SK-N-SH (cell line): ENCODE measurements around the gene STK26. TPM values are rescaled to one million over a fixed set of nuclear protein-coding genes. Genes with fewer than 3 reads are reported as not detected.

ENCODE experiments used
- CTCF ChIA-PET: fragments of 300-600, 350-600 bp; formaldehyde crosslinking; extraction: SDS; loops from one replicate; lab custom pipeline; 2021; lab: Yijun Ruan, JAX
- POLR2A ChIA-PET: fragments of 350-600 bp; sonication (Branson Sonifier 250); formaldehyde crosslinking; extraction: SDS; loops from one replicate; lab custom pipeline; 2020; ENCODE audit warnings: antibody characterized with exemption, inconsistent platforms; lab: Yijun Ruan, JAX
- DNase-seq: peaks from one replicate; pipeline ENCODE4 v3.0.0; 2012
- H2AFZ ChIP-seq: fragments of 200-600 bp; sonication (generic); 2 replicates; pipeline ENCODE4 v1.8.1; 2016; ENCODE audit warnings: antibody characterized with exemption, mild to moderate bottlenecking, low read depth
- H3F3A ChIP-seq: fragments of 200-600 bp; sonication (generic); replicated peaks from 2 replicates; pipeline ENCODE3; 2016; ENCODE audit warnings: antibody characterized with exemption, mild to moderate bottlenecking; ENCODE audit not compliant: insufficient read depth
- H3K27ac ChIP-seq, 2 experiments: fragments of 200-500 bp in 1 of 2; fragments of 200-600 bp in 1 of 2; sonication (Bioruptor generic) in 1 of 2; sonication (generic), shearing (Covaris generic) in 1 of 2; 2 replicates each; pipeline versions ENCODE4 v1.5.1 to v1.6.1; 2014 to 2016; ENCODE audit warnings: low read depth in 2 of 2, inconsistent platforms in 1 of 2, low read length in 1 of 2, mild to moderate bottlenecking in 1 of 2, mixed read lengths in 1 of 2
- H3K27me3 ChIP-seq: fragments of 200-600 bp; sonication (generic), shearing (Covaris generic); 2 replicates; pipeline ENCODE4 v1.6.1; 2016; ENCODE audit warnings: mixed run types; ENCODE audit not compliant: insufficient read depth
- H3K36me3 ChIP-seq, 2 experiments: fragments of 200-500 bp in 1 of 2; fragments of 200-600 bp in 1 of 2; sonication (Bioruptor generic) in 1 of 2; sonication (generic) in 1 of 2; replicated peaks in 1 of 2; 2 replicates each; pipeline versions ENCODE3 to v1.5.1; 2014 to 2016; ENCODE audit warnings: low read length in 1 of 2, mild to moderate bottlenecking in 1 of 2; ENCODE audit not compliant: insufficient read depth in 2 of 2, control insufficient read depth in 1 of 2
- H3K4me1 ChIP-seq, 2 experiments: fragments of 200-500 bp in 1 of 2; fragments of 200-600 bp in 1 of 2; sonication (Bioruptor generic) in 1 of 2; sonication (generic), shearing (Covaris generic) in 1 of 2; 2 replicates each; pipeline versions ENCODE4 v1.5.1 to v1.6.1; 2014 to 2016; ENCODE audit warnings: low read depth in 1 of 2, low read length in 1 of 2, mixed run types in 1 of 2; ENCODE audit not compliant: insufficient read depth in 2 of 2, control insufficient read depth in 1 of 2
- H3K4me2 ChIP-seq: fragments of 200-600 bp; sonication (generic), shearing (Covaris generic); 2 replicates; pipeline ENCODE4 v1.6.1; 2017; ENCODE audit warnings: mixed run types
- H3K4me3 ChIP-seq, 2 experiments: fragments of 200-500 bp in 1 of 2; fragments of 200-600 bp in 1 of 2; sonication (Bioruptor generic) in 1 of 2; sonication (generic), shearing (Covaris generic) in 1 of 2; 2 replicates each; pipeline versions ENCODE4 v1.5.1 to v1.8.1; 2014 to 2016; ENCODE audit warnings: low read depth in 2 of 2, inconsistent platforms in 1 of 2, low read length in 1 of 2, mild to moderate bottlenecking in 1 of 2, mixed read lengths in 1 of 2, moderate library complexity in 1 of 2
- H3K79me2 ChIP-seq: fragments of 200-600 bp; sonication (generic); 2 replicates; pipeline ENCODE4 v1.8.1; 2017; ENCODE audit warnings: mild to moderate bottlenecking; ENCODE audit not compliant: insufficient read depth
- H3K9ac ChIP-seq: fragments of 200-600 bp; sonication (generic); 2 replicates; pipeline ENCODE4 v1.6.1; 2017; ENCODE audit warnings: mixed run types
- H3K9me2 ChIP-seq: fragments of 200-600 bp; sonication (generic); 2 replicates; pipeline ENCODE4 v1.6.1; 2017; ENCODE audit warnings: mixed run types
- H3K9me3 ChIP-seq: fragments of 200-600 bp; sonication (generic); 2 replicates; pipeline ENCODE4 v1.6.1; 2017; ENCODE audit warnings: mixed run types, mild to moderate bottlenecking, moderate library complexity
- H4K20me1 ChIP-seq: fragments of 200-600 bp; sonication (generic); 2 replicates; pipeline ENCODE4 v1.6.1; 2017; ENCODE audit warnings: mild to moderate bottlenecking, mixed run types; ENCODE audit not compliant: insufficient read depth
- CHD2 ChIP-seq: fragments of 150-350 bp; IDR thresholded peaks from 2 replicates; pipeline ENCODE4 v1.6.1; 2018; ENCODE audit warnings: low read length; ENCODE audit not compliant: partially characterized antibody
- ELF1 ChIP-seq: IDR thresholded peaks from 2 replicates; pipeline ENCODE4 v1.4.0; 2012
- EP300 ChIP-seq, 2 experiments: IDR thresholded peaks; 2 replicates each; pipeline versions ENCODE4 v1.4.0 to v1.6.1; 2012; ENCODE audit warnings: borderline replicate concordance in 1 of 2, low read depth in 1 of 2, low read length in 1 of 2
- FOXJ3 ChIP-seq: sonication (generic); formaldehyde crosslinking; IDR thresholded peaks from 2 replicates; pipeline ENCODE4 v1.5.1; 2020; ENCODE audit warnings: mild to moderate bottlenecking, missing genetic modification reagents
- FOXM1 ChIP-seq: IDR thresholded peaks from 2 replicates; pipeline ENCODE4 v1.4.0; 2012; ENCODE audit warnings: low read depth, mild to moderate bottlenecking
- JUND ChIP-seq: IDR thresholded peaks from 2 replicates; pipeline ENCODE4 v1.4.0; 2012
- MEF2A ChIP-seq: IDR thresholded peaks from 2 replicates; pipeline ENCODE4 v1.4.0; 2012; ENCODE audit warnings: low read depth, borderline replicate concordance
- MXI1 ChIP-seq: IDR thresholded peaks from 2 replicates; pipeline ENCODE4 v1.6.1; 2012; ENCODE audit warnings: mild to moderate bottlenecking, low read depth, low read length, improper control_type of control experiment
- NFIC ChIP-seq: IDR thresholded peaks from 2 replicates; pipeline ENCODE4 v1.4.0; 2012; ENCODE audit warnings: borderline replicate concordance
- NRF1 ChIP-seq: IDR thresholded peaks from 2 replicates; pipeline ENCODE4 v1.6.1; 2012; ENCODE audit warnings: low read depth, mild to moderate bottlenecking, low read length
- RAD21 ChIP-seq: IDR thresholded peaks from 2 replicates; pipeline ENCODE4 v1.6.1; 2012; ENCODE audit warnings: mild to moderate bottlenecking, low read length
- RFX5 ChIP-seq: IDR thresholded peaks from 2 replicates; pipeline ENCODE4 v1.6.1; 2012; ENCODE audit warnings: mild to moderate bottlenecking, improper control_type of control experiment, low read length
- RXRA ChIP-seq: IDR thresholded peaks from 2 replicates; pipeline ENCODE4 v1.4.0; 2012; ENCODE audit warnings: low read depth, mild to moderate bottlenecking, borderline replicate concordance
- SMC3 ChIP-seq: IDR thresholded peaks from 2 replicates; pipeline ENCODE4 v1.6.1; 2012; ENCODE audit warnings: low read depth, low read length, improper control_type of control experiment
- YY1 ChIP-seq: IDR thresholded peaks from 2 replicates; pipeline ENCODE4 v1.4.0; 2012; ENCODE audit warnings: low read depth, mild to moderate bottlenecking
- WGBS: methylation state at CpG from one replicate; pipeline ENCODE4 v1.1.6; 2017; ENCODE audit warnings: low lambda C conversion rate; 5-methylcytosine and 5-hydroxymethylcytosine counted together
- polyA plus RNA-seq, 3 experiments: library from polyadenylated mRNA; depleted of rRNA; stranded (reverse); fragments of >200 nt; gene quantifications; 2 replicates each; pipeline ENCODE4 v1.2.3, GENCODE V29; 2012
- TF ChIP-seq, protein P1 (sequence below): fragments of 150-350 bp; IDR thresholded peaks from 2 replicates; pipeline ENCODE4 v1.6.1; 2017; ENCODE audit warnings: antibody characterized with exemption, low read length, low read depth, borderline replicate concordance
- TF ChIP-seq, protein P2 (sequence below): IDR thresholded peaks from 2 replicates; pipeline ENCODE4 v1.4.0; 2012; ENCODE audit warnings: low read depth, borderline replicate concordance
- TF ChIP-seq, protein P3 (sequence below): fragments of 200-600 bp; sonication (generic); IDR thresholded peaks from 2 replicates; pipeline ENCODE4 v1.6.1; 2017; ENCODE audit warnings: antibody characterized with exemption, mild to moderate bottlenecking, moderate library complexity
- TF ChIP-seq, protein P4 (sequence below): IDR thresholded peaks from 2 replicates; pipeline ENCODE4; 2012

The STK26 gene
- polyA plus RNA-seq, 1 of the 3 experiments (the other 2 are of a cell fraction) = 3.5 TPM

DNA sequence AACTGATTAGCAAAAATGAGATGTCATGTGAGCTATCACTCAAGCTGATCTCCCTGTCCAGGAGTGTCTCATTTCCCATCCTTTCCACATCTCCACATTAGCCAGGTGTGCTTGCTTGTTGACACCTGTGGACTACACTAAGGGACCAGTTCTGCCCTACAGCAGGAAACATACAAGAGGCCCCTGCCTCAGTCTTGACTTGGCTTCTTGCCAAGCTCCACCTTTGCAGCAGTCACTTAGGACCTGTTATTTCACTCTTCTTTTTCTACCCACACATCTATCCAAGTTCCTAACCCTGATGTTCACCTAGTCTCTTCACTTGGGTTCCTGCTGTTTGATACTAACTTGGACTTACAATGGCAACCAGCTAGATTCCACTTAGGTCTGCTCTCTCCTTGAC, 91.5 kb downstream of the STK26 start:
- H2AFZ ChIP-seq = no peak overlapping the region
- no peaks in the 10 kb centered on the region for H3F3A ChIP-seq
- H3K9ac ChIP-seq = no peak overlapping the region
- no peaks in the 10 kb centered on the region for H4K20me1 ChIP-seq
- TF ChIP-seq, protein P1, sequence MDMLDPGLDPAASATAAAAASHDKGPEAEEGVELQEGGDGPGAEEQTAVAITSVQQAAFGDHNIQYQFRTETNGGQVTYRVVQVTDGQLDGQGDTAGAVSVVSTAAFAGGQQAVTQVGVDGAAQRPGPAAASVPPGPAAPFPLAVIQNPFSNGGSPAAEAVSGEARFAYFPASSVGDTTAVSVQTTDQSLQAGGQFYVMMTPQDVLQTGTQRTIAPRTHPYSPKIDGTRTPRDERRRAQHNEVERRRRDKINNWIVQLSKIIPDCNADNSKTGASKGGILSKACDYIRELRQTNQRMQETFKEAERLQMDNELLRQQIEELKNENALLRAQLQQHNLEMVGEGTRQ = no peak
- 0 out of 2 replicates have a peak, but pooled peaks have one; percentile 27 for TF ChIP-seq NFIC
- peaks cover 13% of the 10 kb centered on the region; the same call in 1 of the 2 replicates for H3K27me3 ChIP-seq
- CTCF ChIA-PET = no interaction called here
- DNase-seq = no peak
- no peaks in the 10 kb centered on the region for H3K79me2 ChIP-seq
- H3K4me1 ChIP-seq = no peaks in the 10 kb centered on the region; a peak in 1 of 4 replicates
- H3K9me3 ChIP-seq = no peaks in the 10 kb centered on the region
- POLR2A ChIA-PET = no interaction called here
- H3K4me3 ChIP-seq = no peak overlapping the region
- H3K27ac ChIP-seq = no peak overlapping the region
- H3K4me2 ChIP-seq = no peak overlapping the region
- H3K9me2 ChIP-seq = no peaks in the 10 kb centered on the region
- no peaks in the 10 kb centered on the region for H3K36me3 ChIP-seq

DNA sequence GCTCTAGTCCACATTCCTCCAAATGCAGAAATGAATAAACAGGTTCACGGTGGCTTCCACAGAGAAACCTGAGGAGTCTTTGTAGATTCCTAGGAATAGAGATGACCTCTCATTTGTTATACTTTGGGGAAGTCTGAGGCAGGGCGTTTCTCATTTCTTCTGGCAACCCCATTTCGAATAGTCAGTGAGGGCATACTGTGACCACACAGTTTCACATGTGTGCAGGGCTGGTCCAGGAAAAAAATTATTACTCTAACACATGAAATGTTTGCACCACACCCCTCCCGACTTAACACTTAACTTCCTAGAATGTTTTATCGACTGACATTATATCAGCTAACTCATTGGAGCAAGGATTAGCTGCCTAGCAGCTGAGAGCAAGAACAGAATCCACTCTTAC, 92.7 kb downstream of the STK26 start:
- no peaks in the 10 kb centered on the region for H3K9me2 ChIP-seq
- no peak overlapping the region for H3K9ac ChIP-seq
- H3K27me3 ChIP-seq = peaks cover 11% of the 10 kb centered on the region; the same call in 1 of the 2 replicates
- H3K36me3 ChIP-seq = no peaks in the 10 kb centered on the region
- H3K4me1 ChIP-seq = no peaks in the 10 kb centered on the region; a peak in 1 of 4 replicates
- WGBS = 27% methylated on average over 5 of the region's 5 CpGs
- H3K4me2 ChIP-seq = no peak overlapping the region
- H3K4me3 ChIP-seq = no peak overlapping the region
- H2AFZ ChIP-seq = no peak overlapping the region
- ChIA-PET CTCF (interaction anchor here (0.6 to 1.2 kb wide), 3 partner anchors 14 to 177 kb away, joined by 3 to 5 read pairs (median 3); no protein-coding TSS in a partner anchor), POLR2A (no interaction called here)
- no peak overlapping the region for H3K27ac ChIP-seq
- no peak for DNase-seq
- no peaks in the 10 kb centered on the region for H3K9me3 ChIP-seq
- no peaks in the 10 kb centered on the region for H4K20me1 ChIP-seq
- H3K79me2 ChIP-seq = no peaks in the 10 kb centered on the region
- H3F3A ChIP-seq = no peaks in the 10 kb centered on the region
- TF ChIP-seq FOXM1 = no peak
- no peak for TF ChIP-seq RXRA
- no peak for TF ChIP-seq NRF1
- TF ChIP-seq, protein P1 = no peak
- no peak for TF ChIP-seq SMC3
- TF ChIP-seq, protein P2, sequence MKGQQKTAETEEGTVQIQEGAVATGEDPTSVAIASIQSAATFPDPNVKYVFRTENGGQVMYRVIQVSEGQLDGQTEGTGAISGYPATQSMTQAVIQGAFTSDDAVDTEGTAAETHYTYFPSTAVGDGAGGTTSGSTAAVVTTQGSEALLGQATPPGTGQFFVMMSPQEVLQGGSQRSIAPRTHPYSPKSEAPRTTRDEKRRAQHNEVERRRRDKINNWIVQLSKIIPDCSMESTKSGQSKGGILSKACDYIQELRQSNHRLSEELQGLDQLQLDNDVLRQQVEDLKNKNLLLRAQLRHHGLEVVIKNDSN = no peak
- TF ChIP-seq, protein P3, sequence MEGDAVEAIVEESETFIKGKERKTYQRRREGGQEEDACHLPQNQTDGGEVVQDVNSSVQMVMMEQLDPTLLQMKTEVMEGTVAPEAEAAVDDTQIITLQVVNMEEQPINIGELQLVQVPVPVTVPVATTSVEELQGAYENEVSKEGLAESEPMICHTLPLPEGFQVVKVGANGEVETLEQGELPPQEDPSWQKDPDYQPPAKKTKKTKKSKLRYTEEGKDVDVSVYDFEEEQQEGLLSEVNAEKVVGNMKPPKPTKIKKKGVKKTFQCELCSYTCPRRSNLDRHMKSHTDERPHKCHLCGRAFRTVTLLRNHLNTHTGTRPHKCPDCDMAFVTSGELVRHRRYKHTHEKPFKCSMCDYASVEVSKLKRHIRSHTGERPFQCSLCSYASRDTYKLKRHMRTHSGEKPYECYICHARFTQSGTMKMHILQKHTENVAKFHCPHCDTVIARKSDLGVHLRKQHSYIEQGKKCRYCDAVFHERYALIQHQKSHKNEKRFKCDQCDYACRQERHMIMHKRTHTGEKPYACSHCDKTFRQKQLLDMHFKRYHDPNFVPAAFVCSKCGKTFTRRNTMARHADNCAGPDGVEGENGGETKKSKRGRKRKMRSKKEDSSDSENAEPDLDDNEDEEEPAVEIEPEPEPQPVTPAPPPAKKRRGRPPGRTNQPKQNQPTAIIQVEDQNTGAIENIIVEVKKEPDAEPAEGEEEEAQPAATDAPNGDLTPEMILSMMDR = no peak
- no peak for TF ChIP-seq CHD2
- no peak for TF ChIP-seq YY1
- TF ChIP-seq RFX5 = no peak
- no peak for TF ChIP-seq MXI1
- TF ChIP-seq, protein P4, sequence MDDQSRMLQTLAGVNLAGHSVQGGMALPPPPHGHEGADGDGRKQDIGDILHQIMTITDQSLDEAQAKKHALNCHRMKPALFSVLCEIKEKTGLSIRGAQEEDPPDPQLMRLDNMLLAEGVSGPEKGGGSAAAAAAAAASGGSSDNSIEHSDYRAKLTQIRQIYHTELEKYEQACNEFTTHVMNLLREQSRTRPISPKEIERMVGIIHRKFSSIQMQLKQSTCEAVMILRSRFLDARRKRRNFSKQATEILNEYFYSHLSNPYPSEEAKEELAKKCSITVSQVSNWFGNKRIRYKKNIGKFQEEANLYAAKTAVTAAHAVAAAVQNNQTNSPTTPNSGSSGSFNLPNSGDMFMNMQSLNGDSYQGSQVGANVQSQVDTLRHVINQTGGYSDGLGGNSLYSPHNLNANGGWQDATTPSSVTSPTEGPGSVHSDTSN = no peak
- no peak for TF ChIP-seq RAD21
- TF ChIP-seq EP300 (IDR thresholded peaks at IDR 0.05; ENCODE audit: borderline replicate concordance in 1 of 2, low read depth in 1 of 2, low read length in 1 of 2) = no peak
- TF ChIP-seq ELF1 = no peak
- no peak for TF ChIP-seq JUND
- no peak for TF ChIP-seq MEF2A
- no peak for TF ChIP-seq FOXJ3
